Hematopoietic multipotent progenitor cell (in vitro differentiated cells): ENCODE data around the gene MAPK14. TPM values are rescaled to one million over a fixed set of nuclear protein-coding genes. Genes with fewer than 3 reads are reported as not detected.

Experiments
- DNase-seq, 3 donors: peaks; one replicate each; pipeline ENCODE4 v3.0.0-alpha.2; 2011 to 2015; ENCODE audit warnings: low read depth in 2 of 3, low spot score in 2 of 3
- total RNA-seq: library from RNA; depleted of rRNA; stranded (reverse); fragments of >200 nt; gene quantifications from one replicate; pipeline ENCODE4 v1.2.3, GENCODE V29; 2012

MAPK14 gene
- total RNA-seq, 1 donor = 98.0 TPM

DNA sequence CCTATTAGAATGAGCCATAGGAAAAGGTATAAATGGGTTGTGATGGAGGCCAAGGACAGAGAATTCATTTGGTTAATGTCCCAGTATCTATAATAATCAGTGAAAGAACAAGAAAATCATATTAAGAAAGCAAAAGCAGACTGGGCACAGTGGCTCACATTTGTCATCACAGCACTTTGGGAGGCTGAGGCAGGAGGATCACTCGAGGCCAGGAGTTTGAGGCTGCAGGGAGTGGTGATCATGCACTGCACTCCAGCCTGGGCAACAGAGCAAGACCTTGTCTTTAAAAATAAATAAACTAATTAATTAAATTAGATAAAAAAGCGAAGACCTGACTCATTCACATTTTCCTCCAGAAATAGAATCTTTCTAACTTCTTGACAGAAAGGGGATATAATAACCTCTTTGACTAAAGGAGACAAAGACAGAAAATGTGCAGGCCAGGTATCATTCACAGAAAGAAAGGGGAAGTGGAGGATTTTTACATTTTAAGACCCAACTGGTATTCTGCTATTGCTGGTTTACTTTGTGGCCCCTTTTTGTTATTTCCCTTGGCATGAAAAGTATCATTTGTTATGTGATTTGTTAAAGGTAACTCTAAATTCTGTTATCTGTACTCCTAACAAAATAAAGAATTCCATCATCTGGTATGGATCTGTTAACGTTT lies 70.8 kb downstream of the MAPK14 start:
- DNase-seq = peak in 1 of 3 donors; percentile 33

DNA sequence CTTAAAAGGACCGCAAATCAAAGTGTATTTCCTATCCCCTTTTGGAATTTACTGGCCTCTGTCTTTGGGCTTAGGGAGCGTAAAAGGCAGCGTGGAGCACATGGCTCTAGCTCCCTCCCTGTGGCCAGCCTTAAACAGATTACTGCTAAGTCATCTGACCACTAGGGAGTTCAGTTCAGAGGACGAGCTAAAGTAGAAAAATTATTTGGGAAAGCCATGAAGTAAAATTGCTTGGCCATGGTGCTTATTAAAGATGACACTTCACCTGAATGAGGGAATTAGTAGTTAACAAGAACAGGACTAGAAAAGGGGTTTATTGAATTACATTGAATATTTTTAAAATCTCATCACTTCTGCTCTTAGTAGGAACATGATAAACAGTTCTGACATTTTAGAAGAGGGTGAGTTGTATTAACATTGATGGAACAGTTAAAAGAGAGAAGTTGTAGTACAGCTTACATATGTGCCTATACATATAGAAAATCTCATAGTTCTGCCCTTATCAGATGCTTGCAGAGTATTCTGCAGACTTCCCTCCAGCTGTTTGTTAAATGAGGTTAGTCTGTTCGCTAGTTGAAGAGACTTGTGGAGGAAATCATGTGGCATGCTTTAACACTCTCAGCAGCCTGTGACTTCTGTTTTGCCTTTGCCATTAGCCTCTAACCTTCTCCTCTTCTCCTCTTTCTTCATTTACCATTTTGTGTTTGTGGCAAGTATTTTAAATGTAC lies 71.5 kb downstream of the MAPK14 start:
- peak in 2 of 3 donors; percentile 73 to 93 for DNase-seq

DNA sequence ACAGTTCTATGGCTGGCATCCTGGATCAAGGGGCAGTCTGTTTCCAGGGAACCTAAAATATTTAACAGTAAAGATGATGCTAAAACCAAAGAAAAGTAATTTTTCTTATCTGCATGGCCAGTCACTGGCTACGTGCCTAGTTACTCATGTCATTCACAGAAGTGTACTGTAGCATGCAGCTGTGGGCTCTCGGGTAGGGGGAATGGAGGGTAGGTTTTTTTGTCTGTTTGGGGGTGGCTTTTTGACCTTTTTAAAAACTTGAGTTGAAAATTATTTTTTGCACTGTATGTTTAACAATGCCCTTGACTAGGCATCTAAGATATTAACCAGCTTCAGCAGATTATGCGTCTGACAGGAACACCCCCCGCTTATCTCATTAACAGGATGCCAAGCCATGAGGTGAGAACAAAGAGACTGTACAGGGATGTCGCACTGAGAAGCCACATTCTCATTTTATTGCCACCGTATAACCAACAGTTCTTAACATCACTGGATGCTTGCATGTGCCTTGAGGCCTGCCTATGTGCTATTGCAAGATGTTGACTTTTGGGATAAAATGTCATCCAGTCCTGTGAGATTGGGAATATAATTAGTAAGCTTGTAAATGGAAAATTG lies 72.4 kb downstream of the MAPK14 start:
- DNase-seq = peak in 2 of 3 donors; percentile 55 to 85

GRCh38 chr6:36101691-36102090 lies 74.1 kb downstream of the MAPK14 start:
- no peak for DNase-seq

GRCh38 chr6:36102853-36103252 lies 75.2 kb downstream of the MAPK14 start:
- DNase-seq = no peak

DNA sequence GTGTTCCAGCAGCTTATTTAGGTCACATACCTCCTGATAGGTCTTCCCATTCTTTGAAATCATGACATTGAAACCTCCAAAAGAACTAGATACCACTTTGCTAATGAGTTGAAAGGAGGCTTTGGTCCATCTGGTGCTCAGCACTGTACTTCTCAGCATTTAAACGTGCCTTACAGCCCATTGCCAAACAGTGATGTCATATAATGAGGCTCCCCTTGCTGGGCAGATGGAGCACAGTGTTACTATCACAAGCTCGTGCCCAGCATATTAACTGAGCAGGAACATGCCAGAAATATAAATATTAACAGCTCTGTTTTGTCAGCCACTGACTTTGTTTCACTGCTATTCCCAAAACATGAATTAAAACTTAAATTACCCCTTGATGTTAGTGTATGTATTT lies 77.2 kb downstream of the MAPK14 start:
- no peak for DNase-seq

DNA sequence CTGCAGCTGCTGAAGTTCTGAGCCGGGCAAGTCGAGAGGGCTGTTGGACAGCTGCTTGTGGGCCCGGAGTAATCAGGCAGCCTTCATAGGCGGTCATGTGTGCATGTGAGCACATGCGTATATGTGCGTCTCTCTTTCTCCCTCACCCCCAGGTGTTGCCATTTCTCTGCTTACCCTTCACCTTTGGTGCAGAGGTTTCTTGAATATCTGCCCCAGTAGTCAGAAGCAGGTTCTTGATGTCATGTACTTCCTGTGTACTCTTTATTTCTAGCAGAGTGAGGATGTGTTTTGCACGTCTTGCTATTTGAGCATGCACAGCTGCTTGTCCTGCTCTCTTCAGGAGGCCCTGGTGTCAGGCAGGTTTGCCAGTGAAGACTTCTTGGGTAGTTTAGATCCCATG lies 81.5 kb downstream of the MAPK14 start:
- DNase-seq = no peak

DNA sequence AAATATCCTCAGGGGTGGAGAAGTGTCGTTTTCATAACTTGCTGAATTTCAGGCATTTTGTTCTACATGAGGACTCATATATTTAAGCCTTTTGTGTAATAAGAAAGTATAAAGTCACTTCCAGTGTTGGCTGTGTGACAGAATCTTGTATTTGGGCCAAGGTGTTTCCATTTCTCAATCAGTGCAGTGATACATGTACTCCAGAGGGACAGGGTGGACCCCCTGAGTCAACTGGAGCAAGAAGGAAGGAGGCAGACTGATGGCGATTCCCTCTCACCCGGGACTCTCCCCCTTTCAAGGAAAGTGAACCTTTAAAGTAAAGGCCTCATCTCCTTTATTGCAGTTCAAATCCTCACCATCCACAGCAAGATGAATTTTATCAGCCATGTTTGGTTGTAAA lies 82.4 kb downstream of the MAPK14 start:
- no peak for DNase-seq

DNA sequence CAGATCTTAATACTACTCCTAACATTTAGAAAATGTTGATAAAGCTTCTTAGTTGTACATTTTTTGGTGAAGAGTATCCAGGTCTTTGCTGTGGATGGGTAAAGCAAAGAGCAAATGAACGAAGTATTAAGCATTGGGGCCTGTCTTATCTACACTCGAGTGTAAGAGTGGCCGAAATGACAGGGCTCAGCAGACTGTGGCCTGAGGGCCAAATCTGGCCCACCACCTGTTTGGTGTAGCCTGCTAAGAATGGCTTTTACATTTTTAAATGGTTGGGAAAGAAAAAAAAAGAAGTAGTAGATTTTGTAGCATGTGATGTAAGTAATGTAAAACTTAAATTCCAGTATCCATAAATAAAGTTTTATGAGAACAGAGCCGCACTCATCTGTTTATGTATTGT lies 83.3 kb downstream of the MAPK14 start:
- DNase-seq = no peak

- DNase-seq = no peak
Observed at GRCh38 chr6:36111526-36111925, 83.9 kb downstream of the MAPK14 start.

DNA sequence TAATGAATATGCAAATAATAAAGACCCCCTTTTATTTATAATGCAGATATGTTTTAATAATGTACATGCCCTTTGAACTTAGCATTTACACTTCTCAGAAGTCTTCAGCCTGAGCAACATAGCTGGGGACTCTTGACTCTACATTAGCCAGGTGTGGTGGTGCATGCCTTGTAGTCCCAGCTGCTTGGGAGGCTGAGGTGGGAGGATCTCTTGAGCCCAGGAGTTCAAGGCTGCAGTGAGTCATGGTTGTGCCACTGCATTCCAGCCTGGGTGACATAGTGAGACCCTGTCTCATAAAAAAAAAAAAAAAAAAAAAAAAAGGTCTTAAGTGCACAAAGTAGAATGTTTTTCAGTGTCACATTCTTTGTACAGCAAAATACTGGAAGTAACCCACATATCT lies 85.4 kb downstream of the MAPK14 start:
- no peak for DNase-seq

GRCh38 chr6:36113703-36114102 lies 86.1 kb downstream of the MAPK14 start:
- no peak for DNase-seq

DNA sequence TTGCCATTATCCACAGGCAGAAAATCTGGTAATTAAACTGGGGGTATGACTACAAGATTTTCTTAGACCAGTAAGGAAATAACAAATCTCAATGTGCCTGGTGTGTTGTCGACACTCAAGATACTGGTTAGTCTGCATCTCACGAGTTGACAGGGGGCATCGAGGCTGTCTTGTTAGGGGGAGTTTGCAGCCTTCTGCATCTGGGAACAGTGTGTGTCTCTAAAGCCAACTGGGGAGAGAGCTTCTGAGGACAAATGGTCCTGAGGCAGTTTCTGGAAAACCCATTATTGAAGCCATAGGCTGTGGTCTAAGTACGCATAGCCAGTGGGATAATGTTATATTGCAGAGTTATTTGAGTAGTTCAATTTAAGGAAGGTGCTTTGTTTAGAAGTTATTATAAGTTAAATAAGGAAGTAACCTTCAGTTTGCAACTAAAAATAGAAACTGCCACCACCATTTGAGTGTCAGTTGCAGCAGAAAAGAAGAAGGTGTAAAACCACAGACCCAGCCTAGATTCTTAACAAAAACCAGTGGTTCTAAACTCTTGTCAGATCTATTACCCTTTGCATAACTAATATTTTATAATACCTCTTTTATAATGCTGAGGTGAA lies 87.3 kb downstream of the MAPK14 start:
- peak in 2 of 3 donors; percentile 55 to 80 for DNase-seq

DNA sequence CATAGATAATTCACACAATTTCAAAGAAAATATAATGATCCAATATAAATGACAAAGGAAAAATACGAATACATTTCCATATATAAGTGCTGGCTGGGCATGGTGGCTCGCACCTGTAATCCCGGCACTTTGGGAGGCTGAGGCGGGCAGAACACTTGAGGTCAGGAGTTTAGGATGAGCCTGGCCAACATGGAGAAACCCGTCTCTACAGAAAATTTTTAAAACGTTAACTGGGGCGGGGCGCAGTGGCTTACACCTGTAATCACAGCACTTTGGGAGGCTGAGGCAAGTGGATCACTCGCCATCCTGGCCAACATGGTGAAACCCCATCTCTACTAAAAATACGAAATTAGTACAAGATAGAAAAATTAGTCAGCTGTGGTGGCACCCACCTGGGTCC lies 87.8 kb downstream of the MAPK14 start:
- DNase-seq = no peak

- DNase-seq = no peak
Observed at GRCh38 chr6:36116066-36116864, 88.7 kb downstream of the MAPK14 start.

- DNase-seq = no peak
Observed at GRCh38 chr6:36116943-36117342, 89.3 kb downstream of the MAPK14 start.

DNA sequence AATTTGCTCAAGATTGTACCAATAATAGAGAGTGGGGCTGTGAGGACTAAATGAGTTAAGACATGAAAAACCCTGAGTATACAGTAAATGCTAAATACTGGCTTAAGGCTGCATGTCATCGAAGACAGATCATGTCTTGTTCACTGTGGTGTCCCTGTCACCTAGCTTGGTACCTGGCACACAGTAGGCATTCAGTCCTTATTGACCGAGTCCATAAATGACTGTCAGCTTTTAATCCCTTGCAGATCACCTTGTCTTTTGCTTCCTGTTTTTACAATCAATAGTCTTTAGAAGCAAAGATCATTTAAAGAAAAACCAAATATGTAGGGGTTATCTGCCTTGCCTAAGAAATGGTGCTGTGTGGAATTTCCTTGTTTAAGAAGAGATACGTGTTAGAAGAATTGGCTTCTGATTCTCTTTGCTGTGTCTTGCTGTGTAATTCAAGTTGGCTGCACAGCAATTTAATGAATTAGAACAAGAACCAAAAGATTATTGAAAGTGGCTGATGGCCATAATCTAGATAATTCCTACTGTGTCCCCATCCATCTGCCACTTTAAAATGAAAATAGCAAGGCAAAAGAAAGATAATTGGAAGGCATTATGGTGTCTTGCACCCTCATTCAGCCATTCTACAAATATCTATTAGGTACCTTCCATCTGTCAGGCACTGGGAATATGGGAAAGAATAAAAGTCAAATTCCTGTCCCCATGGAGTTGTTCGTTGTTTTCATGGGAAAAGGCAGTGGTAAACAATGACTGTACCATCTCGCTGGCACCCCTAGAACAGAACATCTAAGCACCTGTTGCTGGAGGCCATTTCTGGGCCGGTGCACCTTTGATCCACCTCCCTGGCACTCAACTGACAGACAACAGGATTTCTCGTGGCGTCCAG lies 90.3 kb downstream of the MAPK14 start:
- no peak for DNase-seq

DNA sequence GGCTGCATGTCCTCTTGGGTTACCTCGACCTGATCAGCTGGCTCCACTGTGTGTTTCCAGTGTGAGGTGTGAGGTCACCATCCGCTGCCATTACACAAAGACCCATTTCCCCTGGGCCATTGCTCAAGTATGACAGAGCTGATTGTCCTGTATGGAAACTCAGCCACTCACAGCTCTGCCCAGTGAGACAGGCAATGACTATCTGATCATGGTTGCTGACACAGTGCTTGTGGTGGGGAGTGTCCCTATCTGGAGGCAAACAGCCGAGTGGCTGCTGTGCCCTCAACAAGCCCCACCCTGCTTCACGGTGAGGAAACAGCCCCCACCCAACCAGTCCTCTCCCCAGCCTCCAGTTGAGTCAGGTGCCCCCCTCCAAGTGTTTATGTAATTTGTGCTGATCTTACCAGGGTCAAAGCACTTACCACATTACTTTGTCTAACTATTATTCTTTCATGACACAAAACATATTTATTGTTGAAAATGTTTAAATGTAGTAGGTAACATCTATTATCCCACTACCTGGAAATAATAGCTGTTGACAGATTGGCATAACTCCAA lies 91.0 kb downstream of the MAPK14 start:
- DNase-seq = peak in 2 of 3 donors; percentile 74 to 76

DNA sequence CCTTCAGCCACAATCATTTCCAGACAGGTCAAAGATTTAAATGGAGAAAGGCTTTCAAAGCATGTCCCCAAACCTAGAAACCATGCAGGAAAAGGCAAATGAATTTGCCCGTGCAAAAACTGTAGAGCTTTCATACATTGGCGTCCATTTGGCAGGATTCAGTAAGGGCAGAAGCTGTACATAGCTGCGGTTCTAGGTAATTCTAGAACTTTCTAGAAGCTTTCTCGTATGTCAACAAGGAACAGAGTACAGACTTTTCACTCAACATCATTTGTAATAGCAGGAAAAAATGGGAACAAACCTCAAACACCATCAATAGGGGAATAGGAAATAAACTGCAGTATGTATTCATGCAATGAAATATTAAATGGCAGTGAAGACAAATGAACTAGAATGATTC lies 91.6 kb downstream of the MAPK14 start:
- DNase-seq = no peak
